Measurements from ENCODE around the gene FTO.

FTO gene

DNA sequence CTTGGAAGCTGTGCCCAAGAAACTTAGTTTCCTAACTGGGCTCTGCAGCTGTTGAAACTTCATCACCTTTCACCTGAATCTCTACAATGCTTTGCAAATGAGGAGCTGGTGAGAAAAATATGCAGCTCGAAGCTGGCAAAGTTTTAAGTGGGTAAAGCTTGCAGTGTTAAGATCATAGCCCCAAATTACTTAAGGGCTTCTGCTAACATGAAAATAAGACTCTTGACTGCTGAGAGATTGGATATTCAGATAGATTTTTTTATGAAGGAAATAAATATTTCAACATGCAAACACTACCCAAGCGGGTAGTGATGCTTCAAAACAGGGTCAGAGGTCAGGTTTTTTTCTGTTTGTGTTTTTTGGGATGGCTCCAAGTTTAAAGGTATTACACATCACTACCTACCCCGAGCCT is 278.7 kb downstream of the FTO start:
- FAIRE-seq, result no peak
- no peak for TF ChIP-seq POLR2A (IDR thresholded peaks at IDR 0.05; ENCODE audit: low read depth, low read length)
- DNase-seq (ENCODE audit: insufficient read length, low spot score), result no peak

- DNase-seq (ENCODE audit: insufficient read length, low spot score) (no peak), FAIRE-seq (no peak)
- TF ChIP-seq POLR2A (IDR thresholded peaks at IDR 0.05; ENCODE audit: low read depth, low read length), result no peak
Measured at GRCh38 chr16:53984936-53985335, 281.0 kb downstream of the FTO start.

DNA sequence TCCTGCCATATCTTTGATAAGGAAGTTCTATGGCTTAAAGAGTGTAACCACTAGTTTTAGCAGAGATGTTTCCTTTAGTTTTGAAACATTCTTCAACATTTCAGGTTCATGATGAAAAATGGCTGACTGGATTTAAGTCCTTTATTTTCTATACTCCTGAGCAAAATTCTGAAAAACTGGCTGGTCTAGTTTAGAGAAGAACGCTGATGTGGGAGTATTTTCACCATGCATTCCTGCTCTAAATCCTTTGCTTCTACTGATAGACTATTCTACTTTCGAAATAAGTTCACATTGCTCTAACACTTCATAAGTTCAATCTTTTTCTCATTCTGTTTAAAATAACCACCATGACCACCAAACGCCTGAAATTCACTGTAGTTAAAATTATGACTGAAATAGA is 281.9 kb downstream of the FTO start:
- DNase-seq (ENCODE audit: insufficient read length, low spot score), result no peak
- no peak for TF ChIP-seq POLR2A (IDR thresholded peaks at IDR 0.05; ENCODE audit: low read depth, low read length)

GRCh38 chr16:53986793-53987192 is 282.8 kb downstream of the FTO start:
- FAIRE-seq (no peak), DNase-seq (ENCODE audit: insufficient read length, low spot score) (no peak)
- TF ChIP-seq POLR2A (IDR thresholded peaks at IDR 0.05; ENCODE audit: low read depth, low read length), result no peak

More for the DNA sequence above, 281.9 kb downstream of the FTO start:
- no peak for FAIRE-seq

DNA sequence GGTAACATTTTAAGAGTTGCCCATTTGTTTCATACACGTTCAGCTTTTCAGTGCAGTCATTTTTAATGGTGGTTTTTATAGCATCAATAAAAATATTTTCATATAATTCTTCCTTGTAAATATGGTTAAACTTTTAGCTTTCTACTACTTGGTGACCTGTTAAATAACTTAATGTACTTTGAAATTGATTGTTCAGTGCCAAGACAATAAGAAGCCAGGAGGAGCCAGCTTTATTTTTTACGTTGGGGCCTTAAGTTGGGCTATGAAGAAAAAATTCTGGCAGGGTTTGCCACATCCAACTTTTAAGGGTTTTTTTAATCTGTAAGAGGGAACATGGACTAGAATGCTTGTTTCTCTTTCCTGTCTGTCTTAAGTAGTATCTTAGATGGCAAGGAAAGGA is 284.2 kb downstream of the FTO start:
- no peak for TF ChIP-seq POLR2A (IDR thresholded peaks at IDR 0.05; ENCODE audit: low read depth, low read length)
- FAIRE-seq (no peak), DNase-seq (ENCODE audit: insufficient read length, low spot score) (no peak)

DNA sequence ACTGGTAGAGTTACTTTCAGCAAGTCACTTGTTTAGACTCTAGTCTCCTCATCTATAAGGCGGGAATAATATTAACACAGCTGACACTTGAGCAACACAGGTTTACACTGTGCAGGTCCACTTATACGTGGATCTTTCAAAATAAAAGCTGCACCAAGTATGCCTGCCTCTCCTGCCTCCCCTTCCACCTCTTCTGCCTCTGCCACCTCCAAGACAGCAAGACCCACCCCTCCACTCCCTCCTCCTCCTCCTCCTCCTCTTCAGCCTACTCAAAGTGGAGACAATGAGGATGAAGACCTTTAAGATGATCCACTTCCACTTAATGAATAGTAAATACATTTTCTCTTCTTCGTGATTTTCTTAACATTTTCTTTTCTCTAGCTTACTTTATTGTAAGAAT is 285.6 kb downstream of the FTO start:
- FAIRE-seq (no peak), DNase-seq (ENCODE audit: insufficient read length, low spot score) (no peak)
- TF ChIP-seq POLR2A (IDR thresholded peaks at IDR 0.05; ENCODE audit: low read depth, low read length), result no peak

- DNase-seq (ENCODE audit: insufficient read length, low spot score), result no peak
- no peak for FAIRE-seq
- TF ChIP-seq POLR2A (IDR thresholded peaks at IDR 0.05; ENCODE audit: low read depth, low read length), result no peak
Measured at GRCh38 chr16:53991754-53992378, 287.9 kb downstream of the FTO start.

- no peak for FAIRE-seq
- no peak for DNase-seq (ENCODE audit: insufficient read length, low spot score)
- no peak for TF ChIP-seq POLR2A (IDR thresholded peaks at IDR 0.05; ENCODE audit: low read depth, low read length)
Measured at GRCh38 chr16:53995378-53995777, 291.4 kb downstream of the FTO start.

DNA sequence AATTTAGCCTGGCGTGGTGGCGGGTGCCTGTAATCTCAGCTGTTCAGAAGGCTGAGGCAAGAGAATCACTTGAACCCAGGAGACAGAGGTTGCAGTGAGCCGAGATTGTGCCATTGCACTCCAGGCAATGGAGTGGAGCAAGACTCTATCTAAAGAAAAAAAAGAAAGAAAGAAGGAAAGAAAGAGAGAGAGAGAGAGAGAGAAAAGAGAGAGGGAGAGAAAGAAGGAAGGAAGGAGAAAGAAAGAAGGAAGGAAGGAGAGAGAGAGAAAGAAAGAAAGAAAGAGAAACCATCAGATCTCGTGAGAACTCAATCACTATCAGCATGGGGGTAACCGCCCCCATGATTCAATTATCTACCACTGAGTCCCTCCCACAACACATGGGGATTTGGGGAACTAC is 293.0 kb downstream of the FTO start:
- no peak for TF ChIP-seq POLR2A (IDR thresholded peaks at IDR 0.05; ENCODE audit: low read depth, low read length)
- no peak for FAIRE-seq
- DNase-seq (ENCODE audit: insufficient read length, low spot score), result no peak

- TF ChIP-seq POLR2A (IDR thresholded peaks at IDR 0.05; ENCODE audit: low read depth, low read length), result no peak
- DNase-seq (ENCODE audit: insufficient read length, low spot score) (no peak), FAIRE-seq (no peak)
Measured at GRCh38 chr16:53998024-53998810, 294.3 kb downstream of the FTO start.

DNA sequence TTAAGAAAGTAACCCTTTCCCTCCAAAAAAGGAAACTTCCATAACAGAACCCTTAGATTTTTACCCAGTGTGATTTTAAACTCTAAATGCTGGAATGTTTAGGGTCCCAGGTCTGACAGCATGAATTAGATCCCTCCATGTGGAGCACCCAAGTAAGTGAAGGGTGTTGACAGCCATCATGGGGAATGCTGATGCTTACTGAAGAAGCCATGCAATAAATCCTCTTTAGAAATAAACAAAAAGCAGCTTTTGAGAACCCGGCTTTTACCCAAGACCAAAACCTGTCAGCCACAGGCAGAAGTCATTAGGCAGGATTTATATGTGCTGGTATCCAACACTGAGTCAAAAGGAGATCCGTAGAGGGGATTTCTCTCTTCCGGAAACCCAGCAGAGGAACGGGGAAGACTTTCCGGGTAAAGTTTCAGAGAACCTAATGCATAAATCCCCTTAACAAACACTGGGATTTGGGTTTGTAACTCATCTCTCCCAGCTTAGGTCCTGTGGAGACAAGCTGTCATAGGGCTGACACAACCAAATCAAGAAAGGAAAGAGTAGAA is 295.1 kb downstream of the FTO start:
- no peak for TF ChIP-seq POLR2A (IDR thresholded peaks at IDR 0.05; ENCODE audit: low read depth, low read length)
- FAIRE-seq (no peak), DNase-seq (ENCODE audit: insufficient read length, low spot score) (no peak)

- FAIRE-seq, result no peak
- DNase-seq (ENCODE audit: insufficient read length, low spot score), result no peak
- TF ChIP-seq POLR2A (IDR thresholded peaks at IDR 0.05; ENCODE audit: low read depth, low read length), result no peak
Measured at GRCh38 chr16:53999841-54000240, 295.9 kb downstream of the FTO start.

DNA sequence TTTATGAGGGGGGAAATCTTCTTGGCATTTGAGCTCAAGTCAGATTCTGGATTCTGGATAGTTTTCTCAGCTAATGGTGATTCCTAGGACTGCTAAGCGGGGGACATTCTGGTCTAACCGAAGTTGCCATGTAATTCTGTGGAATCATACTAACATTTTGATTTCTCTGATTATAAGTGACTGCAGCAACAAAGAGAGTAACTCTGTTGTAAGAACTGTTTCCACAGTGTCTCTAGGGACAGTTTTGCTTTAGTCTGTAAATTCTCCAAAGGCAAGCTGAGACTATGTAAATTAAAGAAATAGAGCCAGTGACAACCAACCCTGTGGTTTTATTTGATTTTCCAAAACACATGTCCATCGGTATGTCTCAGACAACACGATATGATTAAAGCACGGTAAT is 296.4 kb downstream of the FTO start:
- no peak for DNase-seq (ENCODE audit: insufficient read length, low spot score)
- no peak for FAIRE-seq
- TF ChIP-seq POLR2A (IDR thresholded peaks at IDR 0.05; ENCODE audit: low read depth, low read length), result no peak

DNA sequence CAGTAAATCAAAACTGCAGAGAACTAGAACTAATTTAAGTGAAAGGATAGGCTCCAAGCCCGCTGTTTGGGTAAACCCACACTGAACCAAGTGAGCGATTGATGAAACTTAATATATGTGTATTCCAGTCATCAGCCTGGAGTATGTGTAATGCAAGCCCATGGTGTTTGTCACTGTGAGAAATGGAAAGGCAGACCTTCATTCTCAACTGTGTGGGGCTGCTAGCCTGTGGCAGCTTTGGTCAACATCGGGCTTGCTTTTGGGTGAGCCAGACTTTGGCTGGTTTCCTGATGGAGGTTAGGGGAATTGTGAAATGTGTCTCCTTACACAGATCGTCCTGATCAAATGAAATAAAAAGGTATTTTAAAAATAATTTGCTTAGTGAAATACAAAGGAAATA is 302.7 kb downstream of the FTO start:
- no peak for FAIRE-seq
- TF ChIP-seq POLR2A (IDR thresholded peaks at IDR 0.05; ENCODE audit: low read depth, low read length), result no peak

DNA sequence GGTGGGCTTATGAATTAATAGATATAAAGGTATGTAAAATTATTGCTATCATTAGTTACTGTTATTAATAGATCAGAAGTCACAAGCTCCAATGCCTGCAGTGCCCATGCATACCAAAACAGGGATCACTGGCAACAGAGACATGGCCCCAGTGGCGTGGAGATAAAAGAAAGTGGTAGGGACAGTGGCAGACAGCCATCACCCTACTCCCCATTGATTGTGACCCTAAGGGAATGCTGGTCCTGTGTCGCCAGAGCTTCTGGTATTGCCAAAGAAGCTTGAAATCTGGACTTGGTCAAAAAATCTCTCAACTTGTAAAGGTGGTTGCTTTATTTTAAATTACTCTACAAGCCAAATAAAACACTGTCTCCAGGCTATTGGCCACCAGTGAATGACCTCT is 303.5 kb downstream of the FTO start:
- TF ChIP-seq POLR2A (IDR thresholded peaks at IDR 0.05; ENCODE audit: low read depth, low read length), result no peak
- FAIRE-seq (no peak), DNase-seq (ENCODE audit: insufficient read length, low spot score) (no peak)

More for the DNA sequence above, 302.7 kb downstream of the FTO start:
- DNase-seq (ENCODE audit: insufficient read length, low spot score), result no peak
